Umbilical cord (tissue), 2 donors: ENCODE data around the gene EDARADD. TPM values are rescaled to one million over a fixed set of nuclear protein-coding genes. Genes with fewer than 3 reads are reported as not detected.

Experiments used
- DNase-seq: peaks from one replicate; pipeline ENCODE4 v3.0.0-alpha.2; 2015; ENCODE audit warnings: low spot score
- total RNA-seq: library from RNA; depleted of rRNA; stranded (reverse); fragments of >200 nt; gene quantifications from one replicate; pipeline ENCODE4 v1.2.3, GENCODE V29; 2014; ENCODE audit warnings: low replicate concordance; ENCODE audit not compliant: insufficient read depth

EDARADD gene
- total RNA-seq, 1 donor from 2014 or later = 5.3 TPM

DNA sequence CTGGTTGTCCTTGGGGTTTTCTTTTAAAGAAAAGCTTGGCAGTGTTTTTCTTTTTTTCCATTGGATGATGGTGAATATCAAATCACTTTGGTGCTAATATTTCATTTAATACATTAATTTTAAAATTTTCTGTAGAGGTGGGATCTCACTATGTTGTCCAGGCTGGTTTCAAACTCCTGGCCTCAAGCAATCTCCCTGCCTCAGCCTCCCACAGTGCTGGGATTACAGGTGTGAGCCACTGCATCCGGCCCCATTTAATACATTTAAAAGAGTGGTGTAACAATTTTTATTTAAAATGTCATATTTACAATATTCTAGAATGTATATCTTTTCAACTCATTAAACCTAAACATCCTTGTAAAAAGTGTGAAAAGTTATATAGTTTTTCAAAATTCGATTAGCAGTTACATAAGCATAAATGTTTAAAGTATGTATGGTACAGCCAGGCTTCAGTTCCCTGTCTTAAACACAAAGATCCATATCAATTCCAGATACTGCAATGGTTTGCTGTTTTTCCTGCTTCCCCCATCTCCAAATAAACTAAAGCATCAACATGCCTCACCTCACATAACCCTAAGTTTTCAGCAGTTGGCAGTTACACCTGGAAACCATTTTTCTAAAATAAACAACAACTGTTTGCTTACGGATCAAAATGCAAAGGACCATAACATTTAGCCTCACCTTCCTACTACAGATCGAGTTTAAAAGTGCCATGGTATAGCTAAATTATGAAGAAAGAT is 120.8 kb downstream of the EDARADD start:
- DNase-seq = no peak

DNA sequence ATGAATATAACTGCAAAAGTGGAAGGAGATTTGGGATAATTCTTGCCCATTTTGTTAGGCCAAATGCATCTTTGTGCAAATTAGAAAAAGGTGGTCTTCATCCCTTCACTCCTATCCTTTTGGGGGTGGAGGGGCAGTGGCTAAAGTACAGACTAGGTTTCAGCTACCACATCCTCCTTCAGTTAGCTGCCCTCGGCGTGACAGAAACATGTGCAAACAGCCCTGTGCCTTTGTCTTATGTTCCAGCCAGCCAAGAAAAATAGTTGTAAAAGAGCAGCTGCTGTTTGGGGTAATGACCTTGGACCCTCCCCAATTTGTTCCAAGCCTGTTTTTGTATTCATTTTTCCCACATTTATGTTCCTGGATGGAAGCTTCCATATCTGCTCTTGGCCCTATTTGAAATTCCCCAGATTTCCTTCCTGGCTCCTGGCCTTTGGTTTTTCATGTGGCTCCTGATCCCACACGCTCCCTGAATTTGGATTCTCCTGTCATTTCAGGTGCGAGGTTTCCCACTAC is 121.4 kb downstream of the EDARADD start:
- no peak for DNase-seq

- no peak for DNase-seq
Measured at GRCh38 chr1:236516929-236517704, 123.0 kb downstream of the EDARADD start.

- DNase-seq = no peak
Measured at GRCh38 chr1:236518322-236518721, 124.2 kb downstream of the EDARADD start.

DNA sequence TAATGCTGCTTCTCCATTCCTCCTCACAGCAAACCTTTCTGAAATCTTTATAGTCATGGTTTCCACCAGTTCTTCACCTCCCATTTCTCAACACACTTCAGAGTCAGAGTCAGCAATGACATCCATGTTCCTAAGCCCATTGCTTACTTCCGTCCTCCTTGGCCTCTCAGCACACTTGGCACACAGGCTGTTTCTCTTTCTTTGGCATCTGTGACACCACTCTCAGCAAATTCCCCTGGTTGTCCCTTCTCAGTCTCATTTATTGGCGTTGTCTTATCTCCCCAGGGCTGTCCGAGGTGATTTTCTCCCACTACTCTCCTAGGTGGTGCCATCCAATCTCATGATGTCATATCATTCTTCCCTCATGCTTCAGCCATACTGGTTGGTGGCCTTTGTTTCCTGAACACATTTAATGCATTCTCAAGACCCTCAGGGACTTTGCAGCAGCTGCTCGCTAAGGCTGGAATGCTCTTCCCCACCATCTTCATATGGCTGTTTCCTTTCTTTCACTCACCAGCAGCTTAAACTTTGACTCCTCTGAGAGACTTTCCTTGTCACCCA is 126.4 kb downstream of the EDARADD start:
- DNase-seq = no peak

DNA sequence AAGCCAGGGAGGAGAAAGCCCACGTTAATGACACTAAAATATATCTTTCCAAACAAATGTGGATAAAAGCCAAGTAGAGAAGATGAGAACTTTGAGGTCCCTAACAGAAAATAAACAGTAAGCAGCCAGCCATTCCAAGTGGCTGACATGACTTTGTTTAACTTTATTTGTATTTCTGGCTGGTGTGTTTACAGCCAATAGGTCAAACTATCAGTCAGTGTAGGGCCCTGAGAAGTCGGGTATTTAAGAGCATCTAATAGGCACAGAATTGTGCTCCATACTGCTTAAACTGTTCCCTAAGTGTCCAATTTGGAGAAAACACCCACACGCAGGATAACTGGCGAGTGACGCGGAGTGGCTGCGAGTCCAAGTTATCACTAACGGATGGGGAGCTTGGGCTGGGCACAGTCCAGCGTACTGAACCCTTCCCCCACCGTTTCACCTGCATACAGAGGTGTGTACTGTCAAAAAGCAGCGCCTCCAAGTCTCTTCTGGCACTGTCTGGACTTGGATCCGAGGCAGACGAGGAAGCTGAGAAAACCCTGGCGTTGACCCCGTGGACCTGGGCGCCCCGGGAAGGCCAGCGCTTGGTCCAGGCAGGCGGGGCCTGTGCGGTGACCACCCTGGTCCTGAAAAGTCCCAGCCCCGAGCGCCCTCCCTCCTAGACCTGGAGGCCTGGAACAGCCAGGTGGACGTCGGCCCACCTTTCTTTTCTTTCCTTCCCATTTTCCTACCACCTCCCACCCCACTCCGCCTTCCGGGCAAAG is 129.0 kb downstream of the EDARADD start:
- DNase-seq = peak; percentile 15

DNA sequence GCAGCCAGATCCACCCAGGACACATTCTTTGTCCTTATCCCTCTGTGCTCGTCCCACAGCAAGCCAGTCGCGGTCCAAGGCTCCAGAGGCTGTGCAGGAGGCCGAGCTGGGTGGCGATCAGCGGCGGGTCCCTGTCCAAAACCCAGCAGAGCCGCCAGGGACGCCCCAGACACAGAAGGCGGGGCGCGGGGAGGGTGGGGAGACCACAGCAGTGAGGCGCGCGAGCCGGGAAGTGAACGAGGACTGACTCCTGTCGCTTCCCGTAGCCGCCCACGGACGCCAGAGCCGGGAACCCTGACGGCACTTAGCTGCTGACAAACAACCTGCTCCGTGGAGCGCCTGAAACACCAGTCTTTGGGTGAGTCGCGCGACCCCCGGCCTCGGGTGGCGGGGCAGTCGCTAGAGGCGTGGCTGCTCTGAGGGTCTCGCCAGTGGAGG is 129.6 kb downstream of the EDARADD start, which contains the start of gene LGALS8:
Gene LGALS8 (plus strand): TSS at position 279 of the 438 bp plus-strand sequence. CDS start 2,089 bp downstream, outside the sequence.
- peak; percentile 90 for DNase-seq

DNA sequence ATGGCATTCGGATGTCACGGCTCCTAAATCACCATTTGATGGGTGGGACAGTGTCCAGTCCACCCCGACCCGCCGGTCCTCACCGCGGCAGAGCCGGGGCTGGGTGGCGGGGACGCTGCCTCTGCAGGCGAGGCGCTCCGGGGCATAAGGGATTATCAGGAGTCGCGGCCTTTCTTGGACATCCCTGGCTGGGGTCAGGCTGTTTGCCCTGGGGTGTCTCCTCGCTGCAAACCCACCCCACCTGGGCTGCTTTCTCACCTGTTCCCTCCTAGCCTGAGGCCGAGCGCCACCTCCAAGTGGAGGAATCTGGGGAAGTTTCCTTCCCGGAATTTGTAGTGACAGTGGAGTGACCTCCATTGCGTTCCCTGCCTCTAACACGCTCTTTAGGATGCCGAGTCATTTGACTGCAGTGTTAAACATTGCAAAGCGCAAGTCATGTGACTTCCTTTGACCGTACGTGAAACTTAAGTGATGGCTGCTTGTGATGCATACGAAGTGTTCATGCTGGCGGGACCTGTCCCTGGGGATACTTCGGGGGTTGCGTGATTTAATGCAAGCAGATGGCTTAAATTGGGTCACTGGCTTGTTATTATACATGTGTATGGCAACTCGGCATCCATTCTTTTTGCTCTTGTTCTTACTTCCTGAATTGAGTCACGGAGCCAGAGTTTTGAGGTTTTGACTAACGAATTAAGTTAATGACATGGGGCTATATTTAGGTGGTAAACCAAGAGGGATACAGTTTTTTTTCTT is 130.2 kb downstream of the EDARADD start:
- DNase-seq = peak; percentile 86

DNA sequence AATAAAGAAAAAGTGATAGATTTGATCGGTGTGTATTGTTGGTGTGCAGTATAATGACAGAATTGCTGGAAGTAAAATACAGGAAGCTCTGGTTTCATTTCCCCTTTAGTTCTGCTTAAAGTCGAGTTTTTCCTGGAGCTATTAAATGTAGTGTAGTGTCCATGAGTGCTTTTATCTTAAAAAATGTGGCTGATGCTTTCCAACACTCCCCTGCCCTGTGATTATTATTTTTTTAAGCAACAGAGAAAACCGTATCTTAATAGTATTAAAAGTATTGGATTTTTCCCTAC is 130.8 kb downstream of the EDARADD start:
- DNase-seq = no peak

DNA sequence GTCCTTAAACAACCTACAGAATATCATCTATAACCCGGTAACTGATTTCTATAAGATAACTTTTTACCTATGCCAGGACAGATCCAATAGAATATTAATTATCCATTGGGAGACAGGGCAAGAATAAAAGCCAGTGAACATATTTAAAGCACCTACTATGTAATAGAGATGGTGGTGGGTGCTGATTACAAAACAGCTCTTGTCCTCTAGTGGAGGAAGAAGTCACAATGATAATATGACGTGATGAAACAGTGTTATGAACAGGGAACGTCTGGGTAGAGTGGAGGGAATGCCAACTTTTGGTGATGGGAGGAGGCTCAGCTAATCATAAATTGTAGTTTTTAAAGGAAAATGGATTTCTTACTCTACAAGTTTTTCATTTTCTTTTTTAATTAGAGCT is 132.0 kb downstream of the EDARADD start:
- DNase-seq = no peak

GRCh38 chr1:236530286-236530685 is 136.2 kb downstream of the EDARADD start:
- DNase-seq = no peak

GRCh38 chr1:236530959-236531358 is 136.9 kb downstream of the EDARADD start:
- DNase-seq = no peak

GRCh38 chr1:236532850-236533249 is 138.8 kb downstream of the EDARADD start:
- DNase-seq = no peak

GRCh38 chr1:236534151-236534651 is 140.1 kb downstream of the EDARADD start:
- no peak for DNase-seq

Other genes with a start within 250 kb of the EDARADD start
- gene ERO1B, start 112.3 kb upstream of the EDARADD start, total RNA-seq = 7.0 TPM
- gene LGALS8, start 129.7 kb downstream of the EDARADD start, total RNA-seq = 43.6 TPM
- 45.0 TPM for gene HEATR1, start 210.2 kb downstream of the EDARADD start, total RNA-seq